Fibroblast of skin of right biceps (primary cell): ENCODE measurements around the gene B3GNT4.
"Not testable (repeated sequence)": the region's sequence is repeated elsewhere in the genome, so short reads cannot be mapped to it uniquely, and the experiment has no call there.

Experiments used
- DNase-seq: peaks from one replicate; pipeline ENCODE4 v3.0.0-alpha.2; 2013

Gene B3GNT4

GRCh38 chr12:122203301-122204166 is at the start of gene B3GNT4:
TSS of gene B3GNT4 (plus strand) at chr12:122203709. CDS start at chr12:122204619, 910 bp downstream.
- peak; percentile 53 for DNase-seq

- DNase-seq: no peak
Measured at GRCh38 chr12:122155705-122156104, 47.8 kb upstream of the B3GNT4 start.

DNA sequence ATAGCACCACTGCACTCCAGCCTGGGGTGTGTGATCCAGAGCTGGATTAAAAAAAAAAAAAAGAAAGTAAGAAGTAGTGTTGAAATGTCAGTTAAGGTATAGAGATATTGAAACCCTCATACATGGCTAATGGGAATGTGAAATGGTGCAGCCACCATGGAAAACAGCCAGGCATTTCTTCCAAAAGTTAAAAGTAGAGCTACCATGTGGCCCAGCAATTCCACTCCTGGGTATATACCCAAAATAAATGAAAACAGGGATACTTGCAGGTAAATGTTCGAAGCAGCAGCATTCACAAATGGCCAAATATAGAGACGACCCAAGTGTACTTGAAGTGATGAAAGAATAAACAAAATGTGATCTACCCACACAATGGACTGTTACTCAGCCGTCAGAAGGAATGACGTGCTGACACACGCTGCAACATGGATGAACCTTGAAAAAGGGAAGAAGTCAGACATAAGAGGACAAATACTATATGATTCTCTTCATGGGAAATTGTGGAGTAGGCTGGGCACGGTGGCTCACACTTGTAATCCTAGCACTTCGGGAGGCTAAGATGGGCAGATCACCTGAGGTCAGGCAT is 44.7 kb upstream of the B3GNT4 start:
- DNase-seq: no peak

GRCh38 chr12:122159882-122160281 is 43.6 kb upstream of the B3GNT4 start:
- DNase-seq: no peak

- DNase-seq: no peak
Measured at GRCh38 chr12:122160761-122161160, 42.7 kb upstream of the B3GNT4 start.

DNA sequence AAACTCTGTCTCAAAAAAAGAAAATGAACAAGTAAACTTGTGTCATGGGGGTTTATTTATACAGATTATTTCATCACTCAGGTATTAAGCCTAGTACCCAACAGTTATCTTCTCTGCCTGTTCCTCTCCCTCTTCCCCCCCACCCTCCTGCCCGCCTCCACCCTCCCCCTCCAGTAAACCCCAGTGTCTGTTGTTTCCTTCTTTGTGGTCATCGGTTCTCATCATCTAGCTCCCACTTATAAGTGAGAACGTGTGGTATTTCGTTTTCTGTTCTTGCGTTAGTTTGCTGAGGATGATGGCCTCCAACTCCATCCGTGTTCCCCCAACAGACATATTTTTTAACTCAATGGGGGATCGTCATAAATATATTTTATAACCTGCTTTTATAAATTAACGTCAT is 41.8 kb upstream of the B3GNT4 start:
- no peak for DNase-seq

GRCh38 chr12:122162976-122163375 is 40.5 kb upstream of the B3GNT4 start:
- no peak for DNase-seq

DNA sequence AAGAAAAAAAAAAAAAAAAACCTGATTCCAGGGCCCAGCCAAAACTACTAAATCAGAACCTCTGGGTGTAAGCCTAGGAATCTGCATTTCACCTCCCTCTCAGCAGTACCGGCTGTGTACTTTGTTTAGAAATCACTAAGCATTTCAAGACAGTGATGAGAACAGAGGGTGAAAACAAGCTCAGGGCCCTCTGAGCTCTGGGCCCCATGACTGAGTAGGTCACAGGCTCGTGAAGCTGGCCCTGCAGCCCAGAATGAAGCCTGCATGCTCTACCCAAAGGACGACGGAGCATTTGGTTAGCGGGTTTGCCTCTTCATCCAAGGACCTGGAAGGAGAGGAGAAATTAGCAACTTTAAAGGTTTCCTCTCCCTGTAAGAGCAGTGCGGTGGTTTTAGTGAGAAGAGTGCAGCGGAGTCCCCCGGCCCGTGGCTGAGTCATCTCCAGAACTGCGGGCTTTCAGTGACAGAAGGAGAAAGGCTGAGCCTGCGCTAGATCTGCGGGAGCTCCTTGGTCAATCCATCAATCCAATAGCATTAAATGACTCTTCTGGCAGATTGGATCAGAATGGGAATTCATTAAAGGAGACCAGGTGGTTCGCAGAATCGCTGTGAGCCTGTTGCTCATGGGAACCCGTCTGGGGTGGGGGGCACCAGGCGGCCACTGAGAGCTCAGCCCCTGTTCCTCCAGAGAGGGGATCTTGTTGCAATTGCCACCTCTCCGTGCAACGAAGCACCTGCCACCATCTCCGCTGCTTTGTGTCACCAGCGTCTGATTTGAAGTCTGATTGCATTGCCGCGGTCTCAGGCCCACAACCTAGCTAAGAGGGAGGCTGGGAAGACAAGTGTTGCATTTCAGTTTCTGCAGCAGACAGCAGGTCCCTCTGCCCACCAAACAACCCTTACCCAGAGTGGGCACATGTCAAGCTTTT is 36.8 kb upstream of the B3GNT4 start:
- no peak for DNase-seq

DNA sequence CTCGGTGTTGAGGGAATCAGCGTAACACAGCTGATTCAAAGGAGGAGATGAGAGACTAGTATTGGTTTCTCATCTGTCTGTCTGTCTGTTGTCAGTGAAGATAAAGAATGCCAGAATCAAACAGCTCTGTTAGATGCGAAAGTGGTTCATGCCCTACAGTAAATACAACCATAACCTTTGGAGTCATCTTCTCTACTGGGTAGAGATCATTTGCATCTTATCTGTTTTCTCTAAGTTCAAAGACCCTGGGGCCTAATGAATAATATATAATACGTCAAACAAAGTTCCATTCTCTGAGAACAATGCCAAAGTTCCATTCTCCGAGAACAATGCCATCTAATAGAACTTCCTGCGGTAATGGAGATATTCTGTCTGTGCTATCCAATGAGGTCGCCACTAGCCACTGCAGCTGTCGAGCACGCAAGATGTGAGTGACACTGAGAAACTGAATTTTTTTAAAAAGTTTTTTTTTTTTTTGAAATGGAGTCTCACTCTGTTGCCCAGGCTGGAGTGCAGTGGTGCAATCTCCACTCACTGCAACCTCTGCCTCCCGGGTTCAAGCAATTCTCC is 36.1 kb upstream of the B3GNT4 start:
- DNase-seq: no peak

- DNase-seq: no peak
Measured at GRCh38 chr12:122168492-122168891, 35.0 kb upstream of the B3GNT4 start.

- no peak for DNase-seq
Measured at GRCh38 chr12:122171399-122171798, 32.1 kb upstream of the B3GNT4 start.

GRCh38 chr12:122172262-122172939 is 31.1 kb upstream of the B3GNT4 start:
- DNase-seq: no peak

DNA sequence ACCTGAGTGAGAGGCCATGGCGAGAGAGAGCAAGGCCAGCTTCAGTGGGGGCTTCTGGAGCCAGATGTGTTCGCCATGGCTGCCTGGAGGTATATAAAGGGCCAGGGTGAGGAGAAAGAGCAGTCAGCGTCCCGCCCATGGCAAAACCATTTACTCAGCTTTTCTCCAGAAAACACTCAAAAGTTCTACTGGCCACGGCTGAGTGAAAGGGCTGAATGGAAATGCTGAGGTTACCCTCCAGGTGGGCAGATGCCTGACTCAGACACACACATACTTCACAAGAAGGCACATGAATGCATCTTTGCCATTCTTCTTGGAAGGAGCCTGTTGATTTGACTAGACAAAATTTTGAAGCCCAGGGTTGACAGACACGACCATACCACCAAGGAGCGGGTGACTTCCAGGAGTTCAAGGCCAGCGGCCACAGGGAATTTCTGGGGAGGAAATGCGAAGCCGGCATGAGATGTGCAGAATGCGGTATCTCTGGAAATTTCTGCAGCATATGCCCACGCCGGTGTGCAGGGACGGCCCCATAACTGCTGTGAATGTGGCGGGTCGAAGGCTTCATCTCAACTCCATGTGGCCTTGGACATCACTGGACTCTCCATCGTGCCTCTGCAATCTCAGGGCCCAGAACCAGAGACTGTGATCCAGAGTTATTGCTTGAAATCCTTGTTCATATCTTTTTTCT is 29.2 kb upstream of the B3GNT4 start, which contains the start of gene IL31:
Gene IL31, minus strand, starts transcription at position 67 of the 691 bp plus-strand sequence. Its CDS starts 49 bp downstream, at position 18.
- DNase-seq: no peak

DNA sequence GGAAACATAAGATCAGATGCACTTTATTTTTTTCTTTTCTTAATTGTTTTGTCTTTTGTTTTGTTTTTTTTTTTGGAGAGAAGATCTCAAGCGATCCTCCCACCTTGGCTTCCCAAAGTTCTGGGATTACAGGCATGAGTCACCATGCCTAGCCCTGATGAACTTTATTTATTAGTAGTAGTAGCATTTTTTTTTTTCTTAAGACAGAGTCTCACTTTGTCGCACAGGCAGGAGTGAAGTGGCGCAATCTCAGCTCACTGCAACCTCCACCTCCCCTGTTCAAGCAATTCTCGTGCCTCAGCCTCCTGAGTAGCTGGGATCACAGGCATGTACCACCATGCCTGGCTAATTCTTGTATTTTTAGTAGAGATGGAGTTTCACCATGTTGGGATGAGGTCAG is 27.0 kb upstream of the B3GNT4 start:
- not testable (repeated sequence) for DNase-seq

GRCh38 chr12:122182887-122183587 is 20.5 kb upstream of the B3GNT4 start, which contains the start of gene LRRC43:
TSS of gene LRRC43 (plus strand) at chr12:122183123. CDS start at chr12:122183145, 22 bp downstream.
- peak; percentile 24 for DNase-seq

DNA sequence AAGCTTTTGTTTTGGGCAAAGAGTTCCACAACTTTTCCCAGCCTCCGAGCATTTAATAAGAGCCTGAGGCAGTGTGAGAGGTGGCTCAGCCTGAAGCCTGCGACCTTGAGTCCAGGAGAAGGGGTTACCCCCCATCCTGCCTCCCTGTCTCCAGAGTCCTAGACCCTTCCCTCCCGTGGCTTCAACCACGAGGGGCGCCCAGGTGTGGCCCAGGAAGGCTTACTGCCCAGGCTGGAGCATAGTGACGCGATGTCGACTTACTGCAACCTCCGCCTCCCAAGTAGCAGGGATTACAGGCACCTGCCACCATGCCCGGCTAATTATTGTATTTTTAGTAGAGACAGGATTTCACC is 19.9 kb upstream of the B3GNT4 start:
- no peak for DNase-seq

DNA sequence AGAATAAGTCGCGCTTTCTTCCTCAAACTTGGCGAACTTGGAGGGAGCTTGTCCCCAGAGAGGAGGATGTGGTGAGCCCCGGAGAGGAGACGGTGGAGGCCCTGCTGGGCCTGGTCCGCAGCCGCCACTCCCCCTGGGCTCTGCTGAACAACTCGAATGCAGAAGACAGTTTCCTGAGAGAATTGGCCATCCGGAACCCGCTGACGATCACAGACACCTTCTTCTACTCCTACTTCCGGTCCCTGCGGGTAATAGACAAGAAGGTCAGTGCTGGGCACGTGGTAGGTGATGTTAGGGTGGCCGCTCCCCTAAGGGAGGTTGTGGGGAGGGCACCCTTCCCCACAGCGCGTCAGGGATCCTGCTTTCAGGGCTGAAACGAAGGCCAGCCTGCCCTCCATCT is 19.0 kb upstream of the B3GNT4 start:
- DNase-seq: no peak

GRCh38 chr12:122185079-122185478 is 18.4 kb upstream of the B3GNT4 start:
- no peak for DNase-seq

DNA sequence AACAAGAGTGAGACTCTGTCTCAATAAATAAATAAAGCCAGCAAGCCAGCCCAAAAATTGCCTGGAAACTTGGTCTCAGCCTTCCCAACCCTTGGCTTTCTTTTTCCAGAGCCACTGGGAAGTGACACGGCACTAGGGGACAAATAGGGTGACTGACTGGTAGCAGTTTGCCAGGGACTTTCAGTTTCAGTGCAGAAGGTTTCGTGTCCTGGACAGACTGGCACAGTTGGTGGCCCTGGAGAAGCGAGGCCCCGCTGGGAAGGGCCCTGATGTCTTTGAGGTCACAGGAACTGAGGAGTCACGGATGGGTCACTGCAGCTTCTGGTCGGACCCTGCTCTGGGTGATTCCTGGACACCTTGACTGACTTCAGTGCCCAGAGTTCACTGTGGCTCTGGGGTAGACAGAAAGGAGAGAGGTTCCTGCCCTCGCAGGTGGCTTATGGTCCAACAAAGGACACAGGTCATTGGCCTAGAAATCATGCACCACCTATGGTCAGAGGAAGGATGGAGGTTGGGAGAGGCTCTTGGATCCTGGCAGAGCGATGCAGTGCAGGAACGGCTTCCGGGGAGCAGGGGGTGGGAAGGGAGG is 17.9 kb upstream of the B3GNT4 start:
- DNase-seq: no peak

DNA sequence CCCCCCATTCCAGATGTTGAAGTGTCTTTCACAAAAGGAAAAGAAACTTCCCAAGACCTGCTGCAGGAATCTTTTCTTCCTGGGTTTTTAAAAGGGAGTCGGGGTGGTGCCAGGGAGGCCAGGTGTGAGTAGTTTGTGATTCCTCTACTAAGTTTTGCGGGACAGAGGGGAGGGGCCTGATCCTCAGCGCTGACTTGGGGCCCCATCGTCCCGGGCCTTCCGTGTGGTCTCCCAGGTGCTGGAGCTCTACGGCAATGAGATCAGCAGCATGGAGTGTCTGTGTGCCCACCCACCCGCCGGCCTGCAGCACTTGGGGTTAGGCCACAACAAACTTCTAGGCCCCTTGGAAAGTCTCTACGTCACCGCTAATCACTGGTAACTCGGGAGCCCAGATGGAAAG is 16.0 kb upstream of the B3GNT4 start:
- DNase-seq: no peak
